Activated CD4-positive, alpha-beta T cell treated with anti-CD3 and anti-CD28 coated beads, Interleukin-2, Interleukin-4, amounts not matched to agents 100 ng/mL and 50 ng/mL, durations not matched to agents 16 hours and 8 hours (primary cell): Measurements from ENCODE around the gene NEK3.
"Not testable (repeated sequence)": the region's sequence is repeated elsewhere in the genome, so short reads cannot be mapped to it uniquely, and the experiment has no call there.

ENCODE experiments used
- DNase-seq: peaks from one replicate; pipeline ENCODE4 v3.0.0-alpha.2; 2020; ENCODE audit warnings: low spot score

NEK3 gene

DNA sequence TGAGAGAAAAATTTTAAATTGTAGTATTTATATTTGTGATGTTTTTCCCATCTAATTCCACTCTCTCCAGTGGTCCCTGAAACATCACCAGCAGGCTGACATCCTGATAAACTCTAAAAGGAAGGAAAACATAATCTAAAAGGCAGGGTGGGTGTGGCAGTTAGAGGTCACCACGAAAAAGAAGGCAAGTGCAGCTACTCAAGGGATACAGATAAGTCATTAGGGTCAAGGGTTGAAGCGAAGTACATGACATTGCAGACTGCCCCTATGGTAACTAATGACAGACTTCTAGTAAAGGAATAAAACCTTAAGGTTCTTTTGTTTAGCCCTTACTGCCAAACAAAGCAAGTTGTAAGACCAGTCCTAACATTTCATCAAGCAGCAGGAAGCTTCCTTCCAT, 6.0 kb upstream of the NEK3 start:
- DNase-seq, result no peak

- DNase-seq, result no peak
Measured at GRCh38 chr13:52164989-52165388, 5.6 kb upstream of the NEK3 start.

DNA sequence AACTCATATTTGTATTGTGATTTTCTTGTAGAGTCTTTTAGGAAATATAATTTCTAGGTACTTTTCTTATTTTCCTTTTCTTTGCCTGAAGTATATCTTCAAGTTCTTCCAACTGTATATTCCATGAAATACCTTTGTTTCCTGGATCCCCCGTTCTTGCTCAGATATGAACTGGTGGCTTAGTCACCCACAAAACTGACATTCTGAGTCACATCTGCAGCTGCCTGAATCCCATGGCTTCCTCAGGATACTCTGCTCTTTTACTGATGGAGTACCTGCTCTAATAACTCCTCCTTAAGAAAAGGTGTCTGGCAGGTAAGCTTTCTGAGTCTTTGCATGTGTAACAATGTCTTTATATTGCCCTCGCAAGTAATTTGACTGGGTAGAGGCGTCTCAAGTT, 4.5 kb upstream of the NEK3 start:
- DNase-seq, result not testable (repeated sequence)

DNA sequence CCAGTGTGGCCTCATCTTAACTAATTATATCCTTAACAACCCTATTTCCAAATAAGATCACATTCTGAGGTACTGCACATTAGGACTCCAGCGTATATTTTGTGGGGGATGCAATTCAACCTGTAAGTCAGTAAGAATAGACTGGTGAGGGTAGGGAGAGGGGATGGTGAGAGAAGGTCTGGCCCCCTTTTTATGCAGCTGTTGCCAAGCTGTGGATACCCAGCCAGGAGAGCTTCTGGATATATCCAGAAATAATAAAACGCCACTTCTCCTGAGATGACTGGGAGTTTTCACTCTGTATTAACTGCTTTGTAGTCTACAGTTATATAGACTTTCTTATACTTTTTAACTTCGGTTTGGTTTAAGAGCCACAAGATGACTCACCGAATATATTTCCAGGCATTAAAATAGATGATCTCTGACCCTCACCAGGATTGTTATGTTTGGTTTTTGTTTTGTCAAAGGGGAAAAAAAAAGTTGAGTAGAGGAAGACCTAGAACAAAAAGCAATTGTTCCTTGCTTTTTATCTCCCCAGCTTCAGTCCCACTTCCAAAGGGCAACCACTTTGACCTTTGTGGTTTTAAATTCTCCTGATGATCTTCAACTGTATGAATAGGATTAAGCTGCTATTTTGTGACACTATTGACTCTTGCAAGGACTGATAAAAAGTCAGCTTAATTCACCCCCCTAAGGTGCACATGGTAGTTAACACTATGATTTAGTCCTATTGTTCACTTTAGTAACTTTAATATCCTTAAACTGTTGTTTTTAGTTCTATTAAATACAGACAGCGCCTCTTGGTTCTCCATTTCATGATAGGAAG, 3.1 kb upstream of the NEK3 start:
- no peak for DNase-seq

DNA sequence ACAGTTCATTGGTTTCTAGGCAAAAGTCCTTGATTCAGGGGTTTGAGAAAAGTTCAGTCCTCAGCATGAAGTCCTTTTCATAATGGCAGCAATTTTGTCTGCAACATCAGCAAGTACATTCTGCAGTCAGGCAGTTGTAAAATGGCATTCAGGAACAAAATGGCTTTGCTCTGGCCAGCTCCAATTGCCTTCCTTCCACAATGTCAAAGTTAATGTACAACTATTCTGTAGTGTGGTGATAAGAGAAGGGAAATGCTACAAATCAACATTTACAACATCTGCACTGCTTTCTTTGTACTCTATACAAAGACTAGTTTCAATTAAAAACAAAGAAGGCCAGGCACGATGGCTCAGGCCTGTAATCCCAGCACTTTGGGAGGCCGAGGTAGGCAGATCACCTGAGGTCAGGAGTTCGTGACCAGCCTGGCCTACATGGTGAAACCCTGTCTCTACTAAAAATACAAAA, 1.8 kb upstream of the NEK3 start:
- DNase-seq, result no peak

DNA sequence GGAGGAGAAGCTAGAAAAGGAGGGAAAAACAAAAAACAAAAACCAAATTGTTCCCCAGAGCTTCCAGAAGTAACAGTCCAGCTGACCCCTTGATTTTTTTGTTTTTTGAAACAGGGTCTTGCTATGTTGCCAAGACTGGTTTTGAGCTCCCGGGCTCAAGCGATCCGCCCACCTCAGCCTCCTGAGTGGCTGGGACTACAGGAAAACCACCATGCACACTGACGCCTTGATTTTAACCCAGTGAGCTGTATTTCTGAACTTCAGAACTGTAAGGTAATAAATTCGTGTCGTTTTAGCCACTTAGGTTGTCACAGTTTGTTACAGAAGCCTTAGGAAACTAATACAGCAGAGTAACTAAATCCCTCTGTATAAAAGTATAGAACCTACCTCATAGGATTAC, 1.1 kb upstream of the NEK3 start:
- DNase-seq, result no peak

GRCh38 chr13:52160053-52160452, 656 bp upstream of the NEK3 start:
- no peak for DNase-seq

DNA sequence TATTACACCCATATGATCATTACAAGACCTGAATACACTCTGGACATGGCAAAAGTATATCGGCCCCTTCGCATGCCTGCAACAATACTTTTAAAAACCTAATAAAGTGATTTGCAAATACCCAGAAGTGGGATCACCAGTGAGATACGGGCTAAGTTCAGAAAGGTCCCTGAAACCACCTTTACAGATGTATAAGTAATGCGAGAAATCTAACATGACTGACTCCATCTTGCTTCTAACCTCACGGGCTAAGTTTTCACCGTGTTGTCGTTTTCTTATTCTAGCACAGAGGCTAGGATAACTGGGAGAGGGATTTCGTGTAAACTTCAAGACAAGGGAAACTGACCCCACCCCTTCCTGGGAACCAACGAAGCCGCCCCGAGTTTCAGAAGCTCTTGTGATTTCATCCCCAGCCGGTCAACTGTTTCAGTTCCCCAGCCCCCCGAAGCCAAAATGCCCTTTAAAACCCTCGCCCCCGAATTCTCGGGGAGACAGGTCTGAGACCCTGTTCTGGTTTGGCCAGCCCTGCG, 703 bp downstream of the NEK3 start:
- no peak for DNase-seq

- DNase-seq, result no peak
Measured at GRCh38 chr13:52156724-52157261, 2.6 kb downstream of the NEK3 start.

DNA sequence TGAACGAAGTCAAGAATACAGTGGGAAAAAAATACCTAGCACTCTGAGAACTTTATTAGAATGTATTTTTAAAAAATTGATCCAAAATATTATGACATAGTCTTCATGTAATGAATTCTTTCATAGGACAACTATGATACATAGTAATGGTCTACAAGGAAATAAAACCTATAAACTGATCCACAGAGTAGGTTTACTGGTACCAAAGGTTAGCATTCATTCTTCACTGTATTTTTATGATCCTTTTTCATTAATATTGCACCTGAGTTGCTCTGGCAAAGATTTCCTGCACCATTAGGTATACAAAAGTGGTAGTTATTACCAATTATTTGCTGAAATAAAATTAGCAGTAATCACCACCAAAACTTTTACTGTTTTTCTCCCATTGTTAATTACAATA, 4.2 kb downstream of the NEK3 start:
- DNase-seq, result no peak

- DNase-seq, result no peak
Measured at GRCh38 chr13:52147225-52147624, 12.2 kb downstream of the NEK3 start.

- no peak for DNase-seq
Measured at GRCh38 chr13:52141299-52141698, 18.1 kb downstream of the NEK3 start.

DNA sequence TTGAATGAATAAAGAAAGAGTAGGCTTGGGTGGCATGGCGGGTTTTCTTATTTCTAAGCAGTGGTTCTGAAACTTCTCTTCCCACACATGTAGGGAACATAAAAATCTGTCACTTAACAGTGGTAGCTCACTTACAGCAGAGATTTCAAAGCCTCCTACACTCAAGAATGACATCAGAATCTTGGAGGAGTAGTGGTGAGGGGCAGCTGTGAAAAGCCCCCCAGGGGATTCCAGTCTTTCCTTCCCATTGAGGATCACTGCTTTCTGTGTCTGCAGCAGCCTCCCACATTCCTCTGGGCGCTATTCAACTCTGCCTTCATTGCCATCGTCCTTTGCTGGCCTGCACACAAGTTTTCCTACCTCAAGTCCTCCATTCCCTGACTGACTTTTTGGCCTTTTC, 21.9 kb downstream of the NEK3 start:
- no peak for DNase-seq

DNA sequence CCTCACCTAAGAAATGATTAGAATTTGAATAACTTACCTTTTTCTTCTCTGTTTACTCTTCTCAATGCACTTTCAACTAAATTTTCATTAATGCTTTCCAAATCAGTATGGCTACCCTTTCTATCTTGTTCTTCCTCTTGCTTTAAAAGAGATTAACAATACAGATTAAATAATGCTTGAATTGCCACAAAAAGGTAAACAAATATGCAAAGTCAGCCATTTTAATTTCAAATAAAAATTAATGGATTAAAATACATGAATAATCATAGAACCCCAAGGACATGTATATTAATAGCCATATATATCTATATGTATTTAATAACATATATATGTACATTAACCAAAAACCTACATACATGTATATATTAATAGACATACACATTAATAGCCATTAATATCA, 22.6 kb downstream of the NEK3 start:
- no peak for DNase-seq

GRCh38 chr13:52130641-52131040, 28.8 kb downstream of the NEK3 start:
- DNase-seq, result no peak

DNA sequence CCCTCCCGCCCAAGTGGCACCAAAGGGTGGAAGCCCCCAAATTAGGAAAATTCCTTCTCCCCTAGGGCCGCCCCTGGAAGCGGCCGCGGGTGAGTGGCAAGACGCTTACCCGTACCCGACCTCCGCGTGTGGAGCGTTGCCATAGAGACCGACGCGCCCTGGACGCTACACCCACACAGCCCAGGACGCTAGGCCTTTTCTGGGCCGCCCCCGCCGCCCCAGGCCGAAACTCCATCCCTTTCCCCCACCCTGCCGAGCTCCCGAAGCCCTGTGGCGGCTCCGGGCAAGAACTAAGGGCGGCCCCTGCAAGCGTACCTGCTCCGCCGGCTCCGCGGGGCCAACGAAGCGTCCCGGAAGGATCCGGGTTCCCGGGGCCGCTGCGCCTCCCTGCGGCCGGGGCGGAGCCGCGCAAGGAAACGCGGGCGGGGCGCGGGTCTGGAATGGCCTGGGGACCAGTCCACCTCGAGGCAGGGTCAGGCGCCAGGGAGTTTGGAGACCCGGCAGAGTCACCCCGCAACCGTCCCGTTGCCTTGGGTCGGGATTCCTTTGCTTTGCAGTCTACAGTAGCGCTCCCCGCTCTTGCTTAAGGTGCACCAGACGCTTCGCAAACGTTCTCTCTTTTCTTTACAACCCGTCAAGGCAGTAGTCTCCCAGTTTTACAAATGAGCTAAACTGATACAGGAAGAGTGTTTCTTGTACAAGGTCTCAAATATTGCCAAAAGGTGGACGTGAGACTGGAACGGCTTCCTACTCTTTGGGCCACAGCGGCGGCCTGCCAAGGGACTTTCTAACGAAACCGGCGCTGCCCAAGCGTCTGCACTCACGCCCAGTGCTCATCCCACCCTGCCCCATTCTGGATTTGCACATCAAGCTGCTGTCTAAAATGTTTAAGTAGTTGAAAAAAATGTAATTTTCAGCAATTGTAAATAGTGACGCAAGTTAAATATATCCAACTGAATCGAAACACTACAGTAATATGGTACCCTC, 30.4 kb downstream of the NEK3 start, which contains the start of gene NEK5:
Gene NEK5, minus strand, starts transcription at position 360 of the 987 bp plus-strand sequence. CDS start 1,591 bp downstream, outside the sequence.
- peak; percentile 45 for DNase-seq

- DNase-seq, result peak; percentile 62
Measured at GRCh38 chr13:52127783-52128702, 31.4 kb downstream of the NEK3 start.

DNA sequence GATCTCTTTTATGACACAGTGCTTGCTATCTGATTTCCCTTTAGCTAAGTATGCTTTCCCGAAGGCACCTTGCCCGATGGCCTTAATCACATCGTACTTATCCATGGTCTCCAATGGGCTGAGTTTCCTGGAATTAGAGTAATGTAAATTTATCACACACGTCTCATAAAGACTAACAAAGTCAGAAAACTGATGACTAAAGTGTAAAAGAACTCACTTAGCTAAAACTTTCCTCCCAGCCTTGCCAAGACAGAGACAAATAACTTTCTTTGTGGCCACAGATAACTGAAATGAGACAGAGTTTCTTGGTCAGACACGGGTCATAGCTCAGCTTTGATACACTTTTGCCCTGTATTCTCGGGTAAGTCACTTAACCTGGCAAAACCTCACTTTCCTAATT, 32.0 kb downstream of the NEK3 start:
- no peak for DNase-seq

GRCh38 chr13:52125547-52125946, 33.9 kb downstream of the NEK3 start:
- no peak for DNase-seq

- no peak for DNase-seq
Measured at GRCh38 chr13:52118595-52118994, 40.8 kb downstream of the NEK3 start.

- no peak for DNase-seq
Measured at GRCh38 chr13:52118095-52118494, 41.3 kb downstream of the NEK3 start.
